A549 (cell line): ENCODE measurements around the gene PRSS57.

Source experiments
- CHD2 ChIP-seq: fragments of 150-350 bp; IDR thresholded peaks from 2 replicates; pipeline ENCODE4 v1.6.1; 2014; ENCODE audit warnings: low read length; ENCODE audit not compliant: partially characterized antibody
- CTCF ChIP-seq: fragments of >200 bp; sonication (Bioruptor Twin); formaldehyde crosslinking; IDR thresholded peaks from 3 replicates; pipeline ENCODE4 v1.5.1; 2016
- EP300 ChIP-seq, 2 experiments: fragments of >200 bp; sonication (Bioruptor Twin); formaldehyde crosslinking; IDR thresholded peaks; 2 replicates in 1 of 2; 3 replicates in 1 of 2; pipeline ENCODE4 v1.6.1; 2016 to 2017
- ESRRA ChIP-seq: fragments of 150-350 bp; IDR thresholded peaks from 2 replicates; pipeline ENCODE4 v1.6.1; 2014; ENCODE audit warnings: mild to moderate bottlenecking, low read length, borderline replicate concordance
- MAZ ChIP-seq: fragments of 150-350 bp; IDR thresholded peaks from 2 replicates; pipeline ENCODE4 v1.6.1; 2014; ENCODE audit warnings: antibody characterized with exemption, low read depth, low read length, borderline replicate concordance
- PBX3 ChIP-seq: IDR thresholded peaks from 2 replicates; pipeline ENCODE4 v1.6.1; 2012
- POLR2A ChIP-seq: IDR thresholded peaks from 2 replicates; pipeline ENCODE4 v1.6.1; 2012; ENCODE audit warnings: mild to moderate bottlenecking, low read length
- RAD21 ChIP-seq, 2 experiments: fragments of >200 bp in 1 of 2; sonication (Bioruptor Twin) in 1 of 2; formaldehyde crosslinking in 1 of 2; IDR thresholded peaks in 1 of 2; conservative IDR thresholded peaks in 1 of 2; 2 replicates in 1 of 2; 3 replicates in 1 of 2; pipeline ENCODE4 v1.6.1; 2012 to 2018; ENCODE audit warnings: inconsistent platforms in 1 of 2
- REST ChIP-seq: fragments of 200-600 bp; sonication (generic); IDR thresholded peaks from 2 replicates; pipeline ENCODE4 v1.6.1; 2016; ENCODE audit warnings: antibody characterized with exemption, mild to moderate bottlenecking, moderate library complexity
- RNF2 ChIP-seq: fragments of 200-600 bp; sonication (generic); IDR thresholded peaks from 2 replicates; pipeline ENCODE4 v1.6.1; 2016; ENCODE audit warnings: low read depth, mild to moderate bottlenecking, antibody characterized with exemption, moderate library complexity, borderline replicate concordance
- USF2 ChIP-seq: fragments of 450-650 bp; IDR thresholded peaks from 2 replicates; pipeline ENCODE4 v1.6.1; 2014; ENCODE audit warnings: antibody characterized with exemption
- ZNF302 ChIP-seq: fragments of 250-450 bp; sonication (Bioruptor Pico); IDR thresholded peaks from 2 replicates; pipeline ENCODE4 v1.9.0; 2021; ENCODE audit warnings: inconsistent platforms, mild to moderate bottlenecking, moderate library complexity

- TF ChIP-seq EP300 (IDR thresholded peaks at IDR 0.05) (no peak), ZNF302 (CRISPR knock-in tag) (no peak), CTCF (no peak), PBX3 (no peak), RAD21 (conservative IDR thresholded peaks at IDR 0.05 in 1 of 2, IDR thresholded peaks at IDR 0.05 in 1 of 2) (no peak), MAZ (no peak), REST (no peak), POLR2A (no peak), CHD2 (no peak), RNF2 (no peak), USF2 (no peak), ESRRA (no peak)
These were observed 56.4 kb downstream of the PRSS57 start for GRCh38 chr19:638906-639252.
